GM21423 (cell line): Measurements from ENCODE around the gene ERICH4.
"Not testable (repeated sequence)": the region's sequence is repeated elsewhere in the genome, so short reads cannot be mapped to it uniquely, and the experiment has no call there.

Experiments used
- ATAC-seq: cut with Tn5 transposase; IDR thresholded peaks from one replicate; pipeline ENCODE4 v1.9.1; 2021; ENCODE audit warnings: mild to moderate bottlenecking, moderate library complexity; ENCODE audit not compliant: unreplicated experiment

ERICH4 gene

DNA sequence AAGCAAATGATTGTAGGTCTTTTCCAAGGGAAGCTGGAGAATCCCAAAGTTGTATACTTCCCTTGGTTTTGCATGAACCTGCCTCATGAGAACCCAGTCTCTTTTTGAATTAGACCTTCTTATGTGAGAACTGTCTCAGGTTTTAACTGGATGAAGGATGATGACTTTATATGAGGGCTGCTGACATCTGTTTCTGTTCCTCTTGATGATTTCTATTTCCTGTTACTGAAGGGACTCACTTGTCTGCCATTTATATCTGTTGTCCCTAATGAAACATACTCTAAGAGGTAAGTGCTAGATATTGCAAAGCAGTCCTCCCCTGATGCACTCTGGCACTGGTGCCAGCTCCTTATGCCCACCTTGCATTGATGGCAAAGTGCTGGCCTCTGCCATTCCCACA lies 33.6 kb downstream of the ERICH4 start:
- ATAC-seq: no peak

GRCh38 chr19:41478171-41478570 lies 35.2 kb downstream of the ERICH4 start:
- no peak for ATAC-seq

- ATAC-seq: no peak
Measured at GRCh38 chr19:41478875-41479756, 36.2 kb downstream of the ERICH4 start.

DNA sequence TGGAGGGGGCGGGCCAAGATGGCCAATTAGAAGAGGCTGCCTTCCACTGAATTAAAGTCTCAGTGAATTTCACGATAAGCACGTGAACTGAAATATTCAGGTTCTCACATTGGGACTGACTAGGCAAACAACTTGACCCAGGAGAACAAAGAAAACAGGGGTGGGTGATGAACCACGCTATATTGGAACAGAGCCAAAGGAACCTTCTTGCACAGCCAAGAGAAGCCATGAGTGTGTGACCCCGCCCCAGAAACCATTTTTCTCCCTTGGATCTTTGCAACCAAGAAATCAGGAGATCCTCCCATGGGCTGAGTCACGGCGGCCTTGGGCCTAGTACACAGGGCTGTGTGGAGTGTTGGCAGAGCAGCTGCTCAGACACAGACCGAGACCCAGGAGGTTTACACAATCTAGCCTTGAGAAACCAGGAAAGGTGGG lies 36.8 kb downstream of the ERICH4 start:
- no peak for ATAC-seq

DNA sequence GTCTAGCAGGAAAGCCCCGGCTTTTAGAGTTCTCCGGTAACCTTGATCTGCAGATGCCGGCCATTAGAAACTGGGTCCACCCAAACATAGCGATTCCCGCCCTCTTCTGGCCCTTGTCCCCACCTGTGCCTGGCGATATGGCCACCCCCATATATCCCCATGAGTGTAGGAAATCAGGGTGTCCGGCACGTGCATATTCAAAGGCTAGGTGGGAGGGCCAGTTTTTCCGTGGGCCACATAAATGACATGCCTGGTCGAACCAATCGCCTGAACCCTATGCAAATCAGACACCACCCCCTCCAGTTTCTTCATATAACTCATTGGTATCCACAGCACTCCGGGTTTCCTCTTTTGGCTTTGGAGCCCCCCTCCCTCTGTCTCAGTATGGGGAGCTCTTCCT lies 37.4 kb downstream of the ERICH4 start:
- no peak for ATAC-seq

DNA sequence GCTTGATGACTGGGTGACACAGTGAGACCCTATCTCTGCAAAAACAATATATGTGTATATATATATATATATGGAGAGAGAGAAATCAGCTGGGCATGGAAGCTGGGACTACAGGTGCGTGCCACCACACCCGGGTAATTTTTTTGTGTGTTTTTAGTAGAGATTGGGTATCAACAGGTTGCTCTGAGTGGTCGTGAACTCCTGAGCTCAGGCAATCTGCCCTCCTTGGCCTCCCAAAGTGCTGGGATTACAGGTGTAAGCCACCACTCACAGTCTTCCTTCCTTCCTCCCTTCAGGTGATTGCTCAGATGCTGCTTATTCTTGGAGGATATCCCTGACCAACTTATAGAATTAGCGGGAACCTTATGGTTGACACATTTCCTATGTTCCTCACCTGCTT lies 41.9 kb downstream of the ERICH4 start:
- no peak for ATAC-seq

DNA sequence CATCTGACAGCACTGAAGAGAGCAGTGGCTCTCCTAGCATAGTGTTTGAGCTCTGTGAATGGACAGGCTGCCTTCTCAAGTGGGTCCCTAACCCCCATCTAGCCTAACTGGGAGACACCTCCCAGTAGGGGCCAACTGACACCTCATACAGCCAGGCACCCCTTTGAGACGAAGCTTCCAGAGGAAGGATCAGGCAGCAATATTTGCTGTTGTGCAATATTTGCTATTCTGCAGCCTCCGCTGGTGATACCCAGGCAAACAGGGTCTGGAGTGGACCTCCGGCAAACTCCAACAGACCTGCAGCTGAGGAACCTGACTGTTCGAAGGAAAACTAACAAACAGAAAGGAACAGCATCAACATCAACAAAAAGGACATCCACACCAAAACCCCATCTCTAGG lies 44.0 kb downstream of the ERICH4 start:
- ATAC-seq: not testable (repeated sequence)

GRCh38 chr19:41492843-41493242 lies 49.9 kb downstream of the ERICH4 start:
- no peak for ATAC-seq
